HCT116 (cell line): ENCODE measurements around the gene TAAR6. TPM values are rescaled to one million over a fixed set of nuclear protein-coding genes. Genes with fewer than 3 reads are reported as not detected.

Experiments
- ATAC-seq: fragments of 200-7000 bp; cut with Tn5 transposase; 2 replicates; pipeline ENCODE4 v1.9.1; 2020; ENCODE audit warnings: mild to moderate bottlenecking, moderate library complexity
- BruUV-seq: library from RNA; stranded (reverse); fragments of 400-500 nt; replicated peaks from 2 replicates; lab custom pipeline; 2021; lab: Mats Ljungman, UMichigan
- CTCF ChIA-PET: fragments of 300-600 bp; sonication (Branson Sonifier 250); formaldehyde crosslinking; loops from one replicate; lab custom pipeline; 2021; ENCODE audit warnings: antibody characterized with exemption; lab: Charles Lee
- POLR2A ChIA-PET: fragments of 300-600, 350-600 bp; sonication (Branson Sonifier 250); formaldehyde crosslinking; loops from one replicate; lab custom pipeline; 2021; ENCODE audit warnings: antibody characterized with exemption; lab: Charles Lee
- RAD21 ChIA-PET, 2 experiments: fragments of 300-600 bp; sonication (Branson Sonifier 250); formaldehyde crosslinking; loops; one replicate each; lab custom pipeline; 2023; ENCODE audit warnings: low total read pairs in 2 of 2; ENCODE audit not compliant: uncharacterized antibody in 2 of 2, unreplicated experiment in 2 of 2, low non-redundant PET in 1 of 2; lab: Charles Lee
- DNase-seq: peaks from one replicate; pipeline ENCODE4 v3.0.0-alpha.2; 2010; ENCODE audit warnings: low read depth, low spot score
- H2AFZ ChIP-seq: fragments of 200-600 bp; shearing (Covaris generic), sonication (generic); 2 replicates; pipeline ENCODE4 v1.6.1; 2017; ENCODE audit warnings: low read depth, mixed run types, mixed read lengths, antibody characterized with exemption, low read length; ENCODE audit not compliant: poor library complexity, severe bottlenecking
- H3K27ac ChIP-seq: 2 replicates; pipeline ENCODE4 v1.5.1; 2012; ENCODE audit warnings: low read depth, low read length
- H3K27me3 ChIP-seq: fragments of 200-600 bp; sonication (generic); 2 replicates; pipeline ENCODE4 v1.6.1; 2016; ENCODE audit warnings: mixed run types, low read length, mixed read lengths; ENCODE audit not compliant: insufficient read depth
- H3K36me3 ChIP-seq, 2 experiments: fragments of 200-500 bp in 1 of 2; fragments of 200-600 bp in 1 of 2; sonication (Bioruptor generic) in 1 of 2; sonication (generic) in 1 of 2; 2 replicates each; pipeline versions ENCODE4 v1.5.1 to v1.6.1; 2014 to 2016; ENCODE audit warnings: low read length in 2 of 2, inconsistent platforms in 1 of 2, mixed read lengths in 1 of 2, mixed run types in 1 of 2; ENCODE audit not compliant: insufficient read depth in 2 of 2, control insufficient read depth in 1 of 2
- H3K4me1 ChIP-seq, 2 experiments: fragments of 200-600 bp in 1 of 2; sonication (generic) in 1 of 2; 2 replicates each; pipeline versions ENCODE4 v1.5.1 to v1.6.1; 2012 to 2017; ENCODE audit warnings: low read length in 2 of 2, inconsistent platforms in 1 of 2, mild to moderate bottlenecking in 1 of 2, mixed read lengths in 1 of 2, mixed run types in 1 of 2, moderate library complexity in 1 of 2; ENCODE audit not compliant: insufficient read depth in 2 of 2, control insufficient read depth in 1 of 2
- H3K4me2 ChIP-seq: fragments of 200-600 bp; sonication (generic); 2 replicates; pipeline ENCODE4 v1.6.1; 2017; ENCODE audit warnings: mixed run types, low read length, mixed read lengths
- H3K4me3 ChIP-seq, 2 experiments: fragments of 200-600 bp in 1 of 2; sonication (generic) in 1 of 2; replicated peaks in 1 of 2; 2 replicates each; pipeline ENCODE4 v1.5.1; 2011 to 2016; ENCODE audit warnings: low read length in 2 of 2, control low read depth in 1 of 2, low read depth in 1 of 2, mild to moderate bottlenecking in 1 of 2, mixed read lengths in 1 of 2, mixed run types in 1 of 2
- H3K79me2 ChIP-seq: fragments of 200-600 bp; sonication (generic); 2 replicates; pipeline ENCODE4 v1.6.1; 2017; ENCODE audit warnings: mild to moderate bottlenecking, mixed run types, low read length, moderate library complexity, mixed read lengths; ENCODE audit not compliant: insufficient read depth
- H3K9ac ChIP-seq: fragments of 200-600 bp; sonication (generic); 2 replicates; pipeline ENCODE4 v1.6.1; 2016; ENCODE audit warnings: low read length, mixed read lengths
- H3K9me2 ChIP-seq: fragments of 200-600 bp; sonication (generic), shearing (Covaris generic); 2 replicates; pipeline ENCODE4 v1.6.1; 2017; ENCODE audit warnings: mixed run types, mild to moderate bottlenecking, moderate library complexity; ENCODE audit not compliant: insufficient read depth
- H3K9me3 ChIP-seq, 2 experiments: fragments of 200-500 bp in 1 of 2; fragments of 200-600 bp in 1 of 2; sonication (Bioruptor generic) in 1 of 2; sonication (generic) in 1 of 2; 2 replicates each; pipeline ENCODE4 v1.6.1; 2014 to 2017; ENCODE audit warnings: low read length in 2 of 2, mixed read lengths in 2 of 2, inconsistent platforms in 1 of 2, low read depth in 1 of 2, mild to moderate bottlenecking in 1 of 2, mixed run types in 1 of 2, moderate library complexity in 1 of 2; ENCODE audit not compliant: control insufficient read depth in 1 of 2, insufficient read depth in 1 of 2
- H4K20me1 ChIP-seq: fragments of 200-600 bp; sonication (generic), shearing (Covaris generic); 2 replicates; pipeline ENCODE4 v1.6.1; 2017; ENCODE audit warnings: mixed run types, mild to moderate bottlenecking, moderate library complexity; ENCODE audit not compliant: insufficient read depth
- CBX3 ChIP-seq: IDR thresholded peaks from 2 replicates; pipeline ENCODE4 v1.6.1; 2012; ENCODE audit warnings: low read depth
- CEBPB ChIP-seq: IDR thresholded peaks from 2 replicates; pipeline ENCODE4 v1.6.1; 2012; ENCODE audit warnings: low read depth
- ELF1 ChIP-seq: IDR thresholded peaks from 2 replicates; pipeline ENCODE4 v1.6.1; 2012; ENCODE audit warnings: low read depth, borderline replicate concordance
- EZH2 ChIP-seq: fragments of 200-600 bp; sonication (generic); IDR thresholded peaks from 2 replicates; pipeline ENCODE4 v1.6.1; 2017; ENCODE audit warnings: antibody characterized with exemption, mixed run types
- EZH2phosphoT487 ChIP-seq: fragments of 200-600 bp; IDR thresholded peaks from 2 replicates; pipeline ENCODE4 v1.6.1; 2018; ENCODE audit warnings: antibody characterized with exemption, borderline replicate concordance
- FOSL1 ChIP-seq: IDR thresholded peaks from 2 replicates; pipeline ENCODE4 v1.6.1; 2012; ENCODE audit warnings: low read depth
- JUND ChIP-seq: IDR thresholded peaks from 2 replicates; pipeline ENCODE4 v1.6.1; 2012
- POLR2AphosphoS5 ChIP-seq: IDR thresholded peaks from 2 replicates; pipeline ENCODE4 v1.6.1; 2011; ENCODE audit warnings: mild to moderate bottlenecking, low read depth, low read length, moderate library complexity
- RAD21 ChIP-seq: IDR thresholded peaks from 2 replicates; pipeline ENCODE4 v1.6.1; 2012; ENCODE audit warnings: low read depth, mild to moderate bottlenecking
- SIN3A ChIP-seq: IDR thresholded peaks from 2 replicates; pipeline ENCODE4 v1.6.1; 2012; ENCODE audit warnings: low read depth
- SP1 ChIP-seq: IDR thresholded peaks from 2 replicates; pipeline ENCODE4 v1.6.1; 2012; ENCODE audit warnings: low read depth
- SRF ChIP-seq: IDR thresholded peaks from 2 replicates; pipeline ENCODE4 v1.6.1; 2012; ENCODE audit warnings: low read depth
- TCF7L2 ChIP-seq: IDR thresholded peaks from 2 replicates; pipeline ENCODE4 v1.7.0; 2011; ENCODE audit warnings: borderline replicate concordance, inconsistent platforms; ENCODE audit not compliant: insufficient read depth, insufficient read length; ENCODE audit errors: extremely low read depth
- YY1 ChIP-seq: IDR thresholded peaks from 2 replicates; pipeline ENCODE4 v1.6.1; 2011; ENCODE audit warnings: low read length, low read depth, moderate library complexity, mild to moderate bottlenecking; ENCODE audit not compliant: insufficient replicate concordance; ENCODE audit errors: extremely low read depth
- ZFX ChIP-seq: fragments of 450-650 bp; IDR thresholded peaks from 2 replicates; pipeline ENCODE4 v1.6.1; 2017
- intact Hi-C: fragments of 100-400 bp; cut with micrococcal nuclease; formaldehyde crosslinking; loops from 2 replicates; pipeline ENCODE4 v1.10.0; 2022
- total RNA-seq: library from RNA; stranded (reverse); gene quantifications from one replicate; pipeline ENCODE4 v1.2.1, GENCODE V29; 2021; ENCODE audit not compliant: unreplicated experiment
- TF ChIP-seq, protein P1 (sequence below): IDR thresholded peaks from 2 replicates; pipeline ENCODE4 v1.6.1; 2011; ENCODE audit warnings: mild to moderate bottlenecking, low read length, moderate library complexity; ENCODE audit not compliant: insufficient replicate concordance; ENCODE audit errors: extremely low read depth
- TF ChIP-seq, protein P2 (sequence below): IDR thresholded peaks from 2 replicates; pipeline ENCODE4 v1.6.1; 2012
- TF ChIP-seq, protein P3 (sequence below): IDR thresholded peaks from 2 replicates; pipeline ENCODE4 v1.6.1; 2012
- TF ChIP-seq, protein P4 (sequence below), 3 experiments: fragments of 200-600 bp in 1 of 3; sonication (generic) in 1 of 3; IDR thresholded peaks in 2 of 3; conservative IDR thresholded peaks in 1 of 3; 2 replicates each; pipeline ENCODE4 v1.5.1; 2012 to 2017; ENCODE audit warnings: low read depth in 2 of 3, low read length in 2 of 3, antibody characterized with exemption in 1 of 3, borderline replicate concordance in 1 of 3, control low read depth in 1 of 3, mild to moderate bottlenecking in 1 of 3, mixed read lengths in 1 of 3, mixed run types in 1 of 3, moderate library complexity in 1 of 3; ENCODE audit not compliant: insufficient read depth in 1 of 3

TAAR6 gene
- total RNA-seq, 1 experiment from 2014 or later: not detected

DNA sequence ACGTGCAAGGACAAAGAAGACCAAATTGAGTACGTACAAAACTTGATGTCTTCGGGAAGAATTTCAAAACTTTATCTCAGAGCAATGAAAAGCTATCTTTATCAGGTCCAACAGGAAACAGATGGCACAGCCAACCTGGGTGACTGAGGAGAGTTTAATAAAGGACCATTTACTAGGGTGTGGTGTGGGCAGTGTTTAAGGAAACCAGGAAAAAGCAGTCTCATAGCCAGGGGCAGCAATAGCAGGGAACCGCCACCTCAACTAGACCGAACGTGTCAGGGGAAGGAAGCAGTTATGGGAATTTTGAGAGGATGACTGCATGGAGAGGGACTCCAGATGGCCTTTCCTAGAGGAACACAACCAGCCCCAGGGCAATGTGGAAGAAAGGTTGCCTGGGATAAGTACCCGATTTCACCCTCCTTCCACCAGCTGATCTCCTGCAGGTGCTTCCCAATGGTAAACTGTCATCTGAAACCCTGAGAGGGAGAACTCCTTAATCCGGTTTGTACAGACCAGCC is 34.6 kb downstream of the TAAR6 start:
- Histone ChIP-seq H3K79me2 (no peaks in the 10 kb centered on the region), H3K9me3 (no peaks in the 10 kb centered on the region), H3K9me2 (no peaks in the 10 kb centered on the region), H2AFZ (no peak overlapping the region), H4K20me1 (no peaks in the 10 kb centered on the region), H3K4me2 (no peak overlapping the region), H3K27ac (no peak overlapping the region), H3K36me3 (no peaks in the 10 kb centered on the region), H3K27me3 (no peaks in the 10 kb centered on the region), H3K4me3 (no peak overlapping the region), H3K4me1 (no peaks in the 10 kb centered on the region), H3K9ac (no peak overlapping the region)
- no peak for DNase-seq
- TF ChIP-seq EZH2phosphoT487 (no peak), RAD21 (no peak), FOSL1 (no peak), JUND (no peak), ZFX (no peak), ELF1 (no peak), CEBPB (no peak), EZH2 (no peak), SRF (no peak), TCF7L2 (no peak), SP1 (no peak), SIN3A (no peak), POLR2AphosphoS5 (no peak), YY1 (no peak), CBX3 (no peak)
- TF ChIP-seq, protein P1, sequence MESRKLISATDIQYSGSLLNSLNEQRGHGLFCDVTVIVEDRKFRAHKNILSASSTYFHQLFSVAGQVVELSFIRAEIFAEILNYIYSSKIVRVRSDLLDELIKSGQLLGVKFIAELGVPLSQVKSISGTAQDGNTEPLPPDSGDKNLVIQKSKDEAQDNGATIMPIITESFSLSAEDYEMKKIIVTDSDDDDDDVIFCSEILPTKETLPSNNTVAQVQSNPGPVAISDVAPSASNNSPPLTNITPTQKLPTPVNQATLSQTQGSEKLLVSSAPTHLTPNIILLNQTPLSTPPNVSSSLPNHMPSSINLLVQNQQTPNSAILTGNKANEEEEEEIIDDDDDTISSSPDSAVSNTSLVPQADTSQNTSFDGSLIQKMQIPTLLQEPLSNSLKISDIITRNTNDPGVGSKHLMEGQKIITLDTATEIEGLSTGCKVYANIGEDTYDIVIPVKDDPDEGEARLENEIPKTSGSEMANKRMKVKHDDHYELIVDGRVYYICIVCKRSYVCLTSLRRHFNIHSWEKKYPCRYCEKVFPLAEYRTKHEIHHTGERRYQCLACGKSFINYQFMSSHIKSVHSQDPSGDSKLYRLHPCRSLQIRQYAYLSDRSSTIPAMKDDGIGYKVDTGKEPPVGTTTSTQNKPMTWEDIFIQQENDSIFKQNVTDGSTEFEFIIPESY: no peak
- TF ChIP-seq, protein P2, sequence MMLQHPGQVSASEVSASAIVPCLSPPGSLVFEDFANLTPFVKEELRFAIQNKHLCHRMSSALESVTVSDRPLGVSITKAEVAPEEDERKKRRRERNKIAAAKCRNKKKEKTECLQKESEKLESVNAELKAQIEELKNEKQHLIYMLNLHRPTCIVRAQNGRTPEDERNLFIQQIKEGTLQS: no peak
- TF ChIP-seq, protein P3, sequence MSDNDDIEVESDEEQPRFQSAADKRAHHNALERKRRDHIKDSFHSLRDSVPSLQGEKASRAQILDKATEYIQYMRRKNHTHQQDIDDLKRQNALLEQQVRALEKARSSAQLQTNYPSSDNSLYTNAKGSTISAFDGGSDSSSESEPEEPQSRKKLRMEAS: no peak
- TF ChIP-seq, protein P4, sequence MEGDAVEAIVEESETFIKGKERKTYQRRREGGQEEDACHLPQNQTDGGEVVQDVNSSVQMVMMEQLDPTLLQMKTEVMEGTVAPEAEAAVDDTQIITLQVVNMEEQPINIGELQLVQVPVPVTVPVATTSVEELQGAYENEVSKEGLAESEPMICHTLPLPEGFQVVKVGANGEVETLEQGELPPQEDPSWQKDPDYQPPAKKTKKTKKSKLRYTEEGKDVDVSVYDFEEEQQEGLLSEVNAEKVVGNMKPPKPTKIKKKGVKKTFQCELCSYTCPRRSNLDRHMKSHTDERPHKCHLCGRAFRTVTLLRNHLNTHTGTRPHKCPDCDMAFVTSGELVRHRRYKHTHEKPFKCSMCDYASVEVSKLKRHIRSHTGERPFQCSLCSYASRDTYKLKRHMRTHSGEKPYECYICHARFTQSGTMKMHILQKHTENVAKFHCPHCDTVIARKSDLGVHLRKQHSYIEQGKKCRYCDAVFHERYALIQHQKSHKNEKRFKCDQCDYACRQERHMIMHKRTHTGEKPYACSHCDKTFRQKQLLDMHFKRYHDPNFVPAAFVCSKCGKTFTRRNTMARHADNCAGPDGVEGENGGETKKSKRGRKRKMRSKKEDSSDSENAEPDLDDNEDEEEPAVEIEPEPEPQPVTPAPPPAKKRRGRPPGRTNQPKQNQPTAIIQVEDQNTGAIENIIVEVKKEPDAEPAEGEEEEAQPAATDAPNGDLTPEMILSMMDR (IDR thresholded peaks at IDR 0.05 in 2 of 3, conservative IDR thresholded peaks at IDR 0.05 in 1 of 3; ENCODE audit: borderline replicate concordance in 1 of 3, insufficient read depth in 1 of 3, low read depth in 2 of 3, low read length in 2 of 3): no peak
- POLR2A ChIA-PET: no interaction called here
- intact Hi-C loops: no loop called here
- RAD21 ChIA-PET: no interaction called here
- CTCF ChIA-PET: no interaction called here
- ATAC-seq: no peak
- no TSS peak for BruUV-seq
